Erythroblast (primary cell): ENCODE measurements around the gene CENPL.
"Not testable (repeated sequence)": the region's sequence is repeated elsewhere in the genome, so short reads cannot be mapped to it uniquely, and the experiment has no call there.

ENCODE experiments used
- DNase-seq, 2 experiments: peaks; one replicate each; lab custom pipeline; 2025; lab: John Stamatoyannopoulos, UW
- GATA1 ChIP-seq: IDR thresholded peaks from 2 replicates; pipeline ENCODE4 v1.6.1; 2011; ENCODE audit warnings: low read depth, mild to moderate bottlenecking, control low read depth, low read length, moderate library complexity
- POLR2A ChIP-seq: IDR thresholded peaks from 2 replicates; pipeline ENCODE4 v1.6.1; 2011; ENCODE audit warnings: mild to moderate bottlenecking, low read length

CENPL gene

GRCh38 chr1:173864179-173864867 lies 39.6 kb upstream of the CENPL start:
- peak; percentile 32 to 38 for DNase-seq
- no peak for TF ChIP-seq POLR2A
- no peak for TF ChIP-seq GATA1

DNA sequence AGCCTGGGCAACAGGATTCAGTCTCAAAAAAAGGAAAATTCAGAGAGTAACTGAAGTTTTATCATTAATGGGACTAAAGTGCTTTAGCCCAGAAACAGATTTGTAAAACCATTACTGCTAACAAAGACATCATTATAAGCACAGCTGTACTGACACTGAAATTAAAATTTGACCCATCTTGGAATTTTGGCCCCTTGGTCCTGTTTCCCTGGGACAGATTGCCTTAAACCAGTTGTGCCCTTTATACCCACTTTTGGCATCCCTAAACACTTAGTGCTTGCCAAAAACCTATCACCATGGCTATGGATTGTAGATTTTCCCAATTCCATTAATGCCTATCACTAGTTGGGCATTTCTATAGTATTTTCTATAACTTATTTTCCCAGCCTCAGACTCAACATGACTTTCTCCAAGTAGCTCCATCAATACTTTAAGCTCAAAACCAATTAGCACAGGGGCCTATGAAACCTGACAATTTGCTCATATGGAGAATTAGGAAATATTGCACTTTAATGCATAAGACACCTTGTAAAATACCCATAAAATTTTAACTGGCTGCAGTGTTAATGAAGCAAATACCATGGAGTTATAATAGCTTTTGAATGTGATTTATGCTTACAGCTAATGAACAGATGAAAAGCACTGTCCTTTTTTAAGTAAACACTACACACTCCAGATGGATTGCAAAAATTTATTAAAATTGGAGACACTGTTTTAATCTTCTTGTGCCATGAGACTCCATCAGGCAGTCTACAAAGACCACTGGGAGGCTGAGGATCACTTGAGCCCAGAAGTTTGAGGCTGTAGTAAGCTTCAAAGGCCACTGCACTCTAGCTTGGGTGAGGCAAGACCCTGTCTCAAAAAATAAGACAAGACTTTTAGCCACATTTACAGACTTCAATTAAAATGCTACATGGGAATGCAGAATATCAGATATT lies 38.8 kb upstream of the CENPL start:
- DNase-seq: peak; percentile 30 to 32
- TF ChIP-seq POLR2A: no peak
- TF ChIP-seq GATA1: no peak

DNA sequence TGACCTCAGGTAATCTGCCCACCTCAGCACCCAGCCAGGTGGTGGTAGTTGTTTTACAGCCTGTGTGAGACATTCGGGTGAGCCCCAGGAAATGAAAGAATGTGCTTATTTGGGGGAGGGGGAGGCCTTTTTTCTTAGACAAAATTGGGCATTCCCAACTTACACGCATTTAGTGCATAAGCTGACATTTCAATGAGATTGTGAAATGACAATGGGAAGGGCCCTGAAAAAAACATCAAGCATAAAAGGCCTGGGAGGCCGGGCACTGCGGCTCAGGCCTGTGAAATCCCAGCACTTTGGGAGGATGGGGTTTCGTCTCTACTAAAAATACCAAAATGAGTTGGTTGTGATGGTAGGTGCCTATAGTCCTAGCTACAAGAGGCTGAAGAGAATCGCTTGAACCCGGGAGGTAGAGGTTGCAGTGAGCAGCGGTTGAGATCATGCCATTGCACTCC lies 38.1 kb upstream of the CENPL start:
- TF ChIP-seq GATA1 (no peak), POLR2A (peak; percentile 35)
- no peak for DNase-seq

DNA sequence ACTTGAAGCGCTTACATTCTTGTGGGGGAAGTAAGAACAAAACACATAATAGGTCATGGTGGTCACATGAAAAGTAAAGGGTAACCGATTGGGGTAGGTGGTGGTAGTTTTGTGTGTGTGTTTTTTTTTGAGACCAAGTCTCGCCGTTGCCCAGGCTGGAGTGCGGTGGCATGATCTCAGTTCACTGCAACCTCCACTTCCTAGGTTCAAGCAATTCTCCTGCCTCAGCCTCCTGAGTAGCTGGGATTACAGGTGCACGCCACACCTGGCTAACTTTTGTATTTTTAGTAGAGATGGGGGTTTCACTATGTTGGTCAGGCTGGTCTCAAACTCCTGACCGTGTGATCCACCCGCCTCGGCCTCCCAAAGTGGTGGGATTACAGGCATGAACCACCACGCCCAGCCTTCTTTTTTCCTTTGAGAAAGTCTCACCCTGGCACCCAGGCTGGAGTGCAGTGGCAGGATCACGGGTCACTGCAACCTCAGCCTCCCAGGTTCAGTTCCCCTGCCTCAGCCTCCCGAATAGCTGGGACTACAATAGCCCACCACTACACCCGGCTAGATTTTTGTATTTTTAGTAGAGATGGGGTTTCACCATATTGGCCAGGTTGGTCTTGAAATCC lies 37.6 kb upstream of the CENPL start:
- DNase-seq: not testable (repeated sequence)
- peak; percentile 20 for TF ChIP-seq POLR2A

- TF ChIP-seq POLR2A (no peak), GATA1 (no peak)
- DNase-seq: peak; percentile 10 to 18
Measured at GRCh38 chr1:173861731-173862145, 37.1 kb upstream of the CENPL start.

DNA sequence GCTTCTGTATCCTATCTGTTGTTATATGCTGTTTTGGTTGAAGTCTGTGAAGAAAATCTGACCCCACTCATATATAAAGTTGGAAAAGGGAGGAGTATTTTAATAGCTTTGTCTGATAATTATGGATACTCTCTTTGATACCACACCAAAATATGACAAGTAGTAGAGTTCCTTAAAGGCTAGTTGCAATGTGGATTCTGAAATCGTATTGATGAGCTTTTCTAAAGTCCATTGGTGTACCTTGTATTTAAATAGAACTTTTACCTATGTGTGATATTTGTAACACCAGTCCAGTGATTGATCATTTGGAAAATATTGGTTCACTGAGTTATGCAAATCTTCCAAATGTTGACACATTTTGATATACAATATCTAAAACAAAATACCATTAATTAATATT lies 35.4 kb upstream of the CENPL start:
- no peak for TF ChIP-seq GATA1
- TF ChIP-seq POLR2A: no peak
- DNase-seq: no peak

- DNase-seq: not testable (repeated sequence)
- peak; percentile 4 for TF ChIP-seq POLR2A
Measured at GRCh38 chr1:173859547-173859946, 34.9 kb upstream of the CENPL start.

GRCh38 chr1:173857363-173857917 lies 32.8 kb upstream of the CENPL start:
- TF ChIP-seq POLR2A (no peak), GATA1 (no peak)
- DNase-seq: no peak

- DNase-seq: no peak
- TF ChIP-seq POLR2A (peak; percentile 1), GATA1 (no peak)
Measured at GRCh38 chr1:173856903-173857302, 32.2 kb upstream of the CENPL start.

DNA sequence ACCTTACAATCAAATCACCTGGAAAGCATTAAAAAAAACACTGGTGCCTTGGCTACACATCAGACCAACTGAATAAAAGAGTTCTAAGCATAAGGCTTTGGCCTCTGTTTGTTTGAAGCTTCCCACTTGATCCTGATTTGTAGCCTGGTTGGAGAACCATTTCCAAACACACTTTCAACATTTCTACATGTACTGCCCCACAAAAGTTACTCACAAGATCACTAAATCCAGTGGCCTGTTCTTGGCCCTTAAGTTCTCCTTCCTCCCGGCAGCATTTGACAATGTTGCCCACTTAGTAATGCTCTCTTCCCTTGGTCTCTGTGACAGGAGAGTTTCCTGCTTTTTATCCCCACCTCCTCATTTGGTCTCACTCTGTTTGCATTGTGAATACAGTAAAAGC lies 31.3 kb upstream of the CENPL start:
- TF ChIP-seq GATA1: no peak
- no peak for TF ChIP-seq POLR2A
- no peak for DNase-seq

GRCh38 chr1:173853074-173853473 lies 28.4 kb upstream of the CENPL start:
- DNase-seq: no peak
- TF ChIP-seq POLR2A (no peak), GATA1 (no peak)

DNA sequence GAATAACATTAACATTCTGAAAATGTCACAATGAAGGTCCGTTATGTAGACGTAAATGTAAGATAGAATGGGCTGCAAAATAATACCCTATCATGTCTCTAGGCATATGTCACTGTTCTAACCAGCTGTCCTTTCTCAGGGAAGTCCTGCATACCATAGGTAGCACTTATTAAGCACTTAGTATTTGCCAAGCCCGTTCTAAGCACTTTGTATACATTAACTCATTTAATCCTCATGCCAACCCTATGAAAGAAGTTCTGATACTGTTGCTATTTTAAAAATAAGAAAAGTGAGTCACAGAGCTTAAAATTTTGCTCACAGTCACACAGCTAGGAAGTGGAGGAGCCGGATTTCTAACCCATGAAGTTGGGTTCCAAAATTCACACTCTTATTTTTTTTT lies 27.4 kb upstream of the CENPL start:
- no peak for DNase-seq
- TF ChIP-seq GATA1 (no peak), POLR2A (no peak)

- no peak for TF ChIP-seq GATA1
- no peak for TF ChIP-seq POLR2A
Measured at GRCh38 chr1:173832748-173833147, 8.1 kb upstream of the CENPL start.

DNA sequence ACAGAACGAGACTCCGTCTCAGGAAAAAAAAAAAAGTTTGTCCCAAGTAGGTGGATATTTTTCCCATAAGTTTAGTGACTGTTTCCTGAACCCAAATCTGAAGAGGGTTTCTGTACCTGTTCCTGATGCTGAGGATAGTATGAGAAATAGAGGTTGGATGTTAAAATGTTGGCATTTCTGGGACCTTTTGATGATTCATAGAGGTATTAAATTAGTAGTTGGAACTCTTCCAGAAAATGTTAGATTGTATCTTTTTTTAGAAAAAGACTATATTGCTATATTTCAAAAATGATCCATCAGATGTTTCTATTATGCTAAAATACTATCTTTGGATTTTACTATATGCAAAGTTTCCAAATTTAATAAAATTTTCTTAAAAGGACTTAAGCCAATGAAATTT lies 2.9 kb upstream of the CENPL start:
- TF ChIP-seq POLR2A (no peak), GATA1 (no peak)
- no peak for DNase-seq

More at GRCh38 chr1:173832748-173833147, 8.1 kb upstream of the CENPL start:
- no peak for DNase-seq
